H1 (cell line): ENCODE measurements around the gene LAMB3. TPM values are rescaled to one million over a fixed set of nuclear protein-coding genes. Genes with fewer than 3 reads are reported as not detected.

Source experiments
- CTCF ChIA-PET: fragments of 300-600 bp; sonication (Branson Sonifier 250); formaldehyde crosslinking; loops from one replicate; lab custom pipeline; 2021; ENCODE audit not compliant: partially characterized antibody; lab: Charles Lee
- POLR2A ChIA-PET: fragments of 300-600 bp; sonication (Branson Sonifier 250); formaldehyde crosslinking; loops from one replicate; lab custom pipeline; 2021; ENCODE audit warnings: inconsistent platforms; ENCODE audit not compliant: partially characterized antibody; lab: Charles Lee
- DNase-seq, 2 experiments: peaks; one replicate each; pipeline versions ENCODE4 v3.0.0 to v3.0.0-alpha.2; 2010 to 2022; ENCODE audit warnings: low spot score in 2 of 2, low read depth in 1 of 2, mixed read lengths in 1 of 2
- FAIRE-seq: peaks from 2 replicates; lab custom pipeline; 2011; peaks lifted over from hg19 to GRCh38; lab: Jason Lieb, UNC
- H2AFZ ChIP-seq: 2 replicates; pipeline ENCODE4 v1.8.1; 2012; ENCODE audit warnings: low read length, inconsistent platforms
- H2AK5ac ChIP-seq: 2 replicates; pipeline ENCODE4 v1.6.1; 2013; ENCODE audit warnings: low read depth, low read length
- H2BK120ac ChIP-seq: replicated peaks from 2 replicates; pipeline ENCODE3; 2013; ENCODE audit warnings: low read depth, low read length, inconsistent platforms
- H2BK12ac ChIP-seq: 2 replicates; pipeline ENCODE4 v1.6.1; 2013; ENCODE audit warnings: low read depth, low read length
- H2BK15ac ChIP-seq: 2 replicates; pipeline ENCODE4 v1.6.1; 2013; ENCODE audit warnings: low read length
- H2BK20ac ChIP-seq: 2 replicates; pipeline ENCODE4 v1.6.1; 2013; ENCODE audit warnings: low read length
- H2BK5ac ChIP-seq: 2 replicates; pipeline ENCODE4 v1.6.1; 2013; ENCODE audit warnings: low read depth, low read length
- H3K14ac ChIP-seq: 2 replicates; pipeline ENCODE4 v1.6.1; 2013; ENCODE audit warnings: inconsistent platforms; ENCODE audit not compliant: insufficient read length
- H3K18ac ChIP-seq: 2 replicates; pipeline ENCODE4 v1.6.1; 2013; ENCODE audit warnings: low read length; ENCODE audit errors: extremely low read depth
- H3K23ac ChIP-seq: 2 replicates; pipeline ENCODE4 v1.6.1; 2013; ENCODE audit warnings: inconsistent platforms; ENCODE audit not compliant: insufficient read length
- H3K23me2 ChIP-seq: 2 replicates; pipeline ENCODE4 v1.6.1; 2013; ENCODE audit warnings: low read depth, low read length
- H3K27ac ChIP-seq: 2 replicates; pipeline ENCODE4 v1.6.1; 2011; ENCODE audit warnings: low read depth, low read length, inconsistent platforms
- H3K27me3 ChIP-seq, 4 experiments: replicated peaks in 1 of 4; 1 replicate in 1 of 4; 2 replicates in 3 of 4; pipeline versions ENCODE4 v1.6.1 to v1.8.1; 2011 to 2013; ENCODE audit warnings: low read length in 3 of 4, mild to moderate bottlenecking in 3 of 4, inconsistent platforms in 2 of 4, mixed read lengths in 2 of 4, moderate library complexity in 1 of 4; ENCODE audit not compliant: control insufficient read depth in 3 of 4, insufficient read depth in 3 of 4; ENCODE audit errors: extremely low read depth in 1 of 4
- H3K36me3 ChIP-seq, 4 experiments: 2 replicates each; pipeline versions ENCODE4 v1.6.1 to v1.8.1; 2011 to 2013; ENCODE audit warnings: mild to moderate bottlenecking in 4 of 4, low read length in 3 of 4, moderate library complexity in 2 of 4, control low read depth in 1 of 4, inconsistent platforms in 1 of 4; ENCODE audit not compliant: insufficient read depth in 4 of 4, control insufficient read depth in 2 of 4
- H3K4ac ChIP-seq: replicated peaks from 2 replicates; pipeline ENCODE3; 2013; ENCODE audit warnings: low read length, low read depth, mixed read lengths, inconsistent platforms; ENCODE audit not compliant: insufficient read length
- H3K4me1 ChIP-seq, 4 experiments: replicated peaks in 1 of 4; 1 replicate in 1 of 4; 2 replicates in 3 of 4; pipeline versions ENCODE4 v1.6.1 to v1.8.1; 2011 to 2013; ENCODE audit warnings: low read length in 3 of 4, inconsistent platforms in 2 of 4, mixed read lengths in 1 of 4; ENCODE audit not compliant: insufficient read depth in 4 of 4, control insufficient read depth in 3 of 4
- H3K4me2 ChIP-seq, 2 experiments: 2 replicates each; pipeline versions ENCODE4 v1.6.1 to v1.8.1; 2011 to 2013; ENCODE audit warnings: low read depth in 2 of 2, low read length in 2 of 2, control low read depth in 1 of 2, inconsistent platforms in 1 of 2, mild to moderate bottlenecking in 1 of 2; ENCODE audit not compliant: insufficient read depth in 1 of 2
- H3K4me3 ChIP-seq, 4 experiments: fragments of 200-600, 300-600 bp in 1 of 4; sonication (generic), shearing (Covaris generic), sonication (Bioruptor Twin) in 1 of 4; 2 replicates each; pipeline versions ENCODE4 v1.5.1 to v1.8.1; 2011 to 2016; ENCODE audit warnings: low read length in 4 of 4, low read depth in 3 of 4, control low read depth in 2 of 4, inconsistent platforms in 2 of 4, mild to moderate bottlenecking in 2 of 4, mixed read lengths in 1 of 4, moderate library complexity in 1 of 4; ENCODE audit not compliant: insufficient read depth in 2 of 4; ENCODE audit errors: extremely low read depth in 1 of 4
- H3K56ac ChIP-seq: replicated peaks from 2 replicates; pipeline ENCODE3; 2013; ENCODE audit warnings: low read depth, mild to moderate bottlenecking, mixed read lengths, low read length, inconsistent platforms; ENCODE audit not compliant: insufficient read length
- H3K79me1 ChIP-seq: 2 replicates; pipeline ENCODE4 v1.6.1; 2013; ENCODE audit warnings: low read depth, low read length, control low read depth
- H3K79me2 ChIP-seq, 2 experiments: 2 replicates each; pipeline versions ENCODE4 v1.6.1 to v1.8.1; 2012 to 2013; ENCODE audit warnings: low read length in 2 of 2, mild to moderate bottlenecking in 2 of 2, inconsistent platforms in 1 of 2; ENCODE audit not compliant: insufficient read depth in 2 of 2, control insufficient read depth in 1 of 2
- H3K9ac ChIP-seq, 4 experiments: replicated peaks in 1 of 4; 1 replicate in 1 of 4; 2 replicates in 3 of 4; pipeline versions ENCODE4 v1.6.1 to v1.8.1; 2011 to 2013; ENCODE audit warnings: low read depth in 3 of 4, low read length in 3 of 4, control low read depth in 2 of 4, mild to moderate bottlenecking in 2 of 4, moderate library complexity in 2 of 4, inconsistent platforms in 1 of 4; ENCODE audit errors: extremely low read depth in 1 of 4
- H3K9me3 ChIP-seq, 2 experiments: 2 replicates each; pipeline versions ENCODE4 v1.6.1 to v1.8.1; 2012 to 2013; ENCODE audit warnings: mild to moderate bottlenecking in 2 of 2, moderate library complexity in 2 of 2, control low read depth in 1 of 2, inconsistent platforms in 1 of 2, low read depth in 1 of 2, low read length in 1 of 2, mixed read lengths in 1 of 2; ENCODE audit not compliant: insufficient read depth in 2 of 2
- H4K20me1 ChIP-seq, 2 experiments: replicated peaks in 1 of 2; 2 replicates each; pipeline versions ENCODE3 to v1.8.1; 2011 to 2013; ENCODE audit warnings: inconsistent platforms in 2 of 2, low read length in 2 of 2, mild to moderate bottlenecking in 1 of 2; ENCODE audit not compliant: insufficient read depth in 2 of 2, control insufficient read depth in 1 of 2
- H4K5ac ChIP-seq: 2 replicates; pipeline ENCODE4 v1.6.1; 2013; ENCODE audit warnings: low read length, low read depth, mixed read lengths, inconsistent platforms; ENCODE audit not compliant: insufficient read length
- H4K8ac ChIP-seq: 2 replicates; pipeline ENCODE4 v1.8.0; 2013; ENCODE audit warnings: mild to moderate bottlenecking, moderate library complexity, low read length, inconsistent platforms; ENCODE audit not compliant: insufficient read depth; ENCODE audit errors: extremely low read depth
- H4K91ac ChIP-seq: replicated peaks from 2 replicates; pipeline ENCODE3; 2013; ENCODE audit warnings: low read length, mixed read lengths, inconsistent platforms; ENCODE audit not compliant: insufficient read length
- CBX8 ChIP-seq: fragments of 300-800, 300-1000 bp; sonication (generic); IDR thresholded peaks from 2 replicates; pipeline ENCODE4 v1.7.1; 2016; ENCODE audit warnings: low read depth, low read length, borderline replicate concordance
- FOSL1 ChIP-seq: IDR thresholded peaks from 2 replicates; pipeline ENCODE4 v1.6.1; 2011; ENCODE audit warnings: mild to moderate bottlenecking, low read depth, low read length, moderate library complexity; ENCODE audit not compliant: insufficient read depth
- HDAC2 ChIP-seq, 2 experiments: fragments of 300-600 bp in 1 of 2; sonication (generic) in 1 of 2; IDR thresholded peaks; 2 replicates each; pipeline ENCODE4 v1.6.1; 2011 to 2012; ENCODE audit warnings: low read depth in 2 of 2, low read length in 2 of 2, mild to moderate bottlenecking in 2 of 2, moderate library complexity in 2 of 2, borderline replicate concordance in 1 of 2, inconsistent platforms in 1 of 2
- MAFK ChIP-seq: IDR thresholded peaks from 2 replicates; pipeline ENCODE4 v1.6.1; 2012; ENCODE audit warnings: low read depth, mild to moderate bottlenecking, improper control_type of control experiment, low read length
- NANOG ChIP-seq: IDR thresholded peaks from 2 replicates; pipeline ENCODE4 v1.6.1; 2011; ENCODE audit warnings: low read length, low read depth, mild to moderate bottlenecking, inconsistent platforms; ENCODE audit not compliant: insufficient read depth, poor library complexity, severe bottlenecking
- POU5F1 ChIP-seq: IDR thresholded peaks from 2 replicates; pipeline ENCODE4 v1.6.1; 2011; ENCODE audit warnings: low read depth, mild to moderate bottlenecking, low read length, moderate library complexity
- SIN3A ChIP-seq, 2 experiments: IDR thresholded peaks in 1 of 2; conservative IDR thresholded peaks in 1 of 2; 2 replicates each; pipeline ENCODE4 v1.6.1; 2011 to 2012; ENCODE audit warnings: low read length in 2 of 2, improper control_type of control experiment in 1 of 2, low read depth in 1 of 2, mild to moderate bottlenecking in 1 of 2
- SIRT6 ChIP-seq: IDR thresholded peaks from one replicate; pipeline ENCODE4 v1.7.1; 2012; ENCODE audit warnings: low read length, inconsistent platforms
- TAF1 ChIP-seq: IDR thresholded peaks from 2 replicates; pipeline ENCODE4 v1.6.1; 2011; ENCODE audit warnings: mild to moderate bottlenecking, low read depth, low read length
- WGBS, 2 experiments: shearing (Covaris generic) in 1 of 2; methylation state at CpG; one replicate each; pipeline versions ENCODE4 v1.1.6 to v1.1.7; 2013 to 2015; ENCODE audit warnings: low lambda C conversion rate in 2 of 2, mixed read lengths in 2 of 2, inconsistent platforms in 1 of 2, low coverage in 1 of 2, missing lambda C conversion rate in 1 of 2; ENCODE audit not compliant: insufficient replicate concordance in 2 of 2, insufficient coverage in 1 of 2, insufficient read length in 1 of 2; ENCODE audit errors: extremely low coverage in 1 of 2, missing lambda C conversion rate in 1 of 2; 5-methylcytosine and 5-hydroxymethylcytosine counted together
- polyA plus RNA-seq, 7 experiments: library from polyadenylated mRNA; depleted of rRNA in 3 of 7; stranded (reverse) in 5 of 7; unstranded in 2 of 7; fragments of >200 nt in 5 of 7; fragments of 200-250 nt in 2 of 7; gene quantifications; 1 replicate in 5 of 7; 2 replicates in 1 of 7; 4 replicates in 1 of 7; pipeline versions ENCODE4 v1.2.1 to v1.2.3, GENCODE V29; 2011 to 2013; ENCODE audit warnings: missing spikeins in 2 of 7, mixed read lengths in 2 of 7
- total RNA-seq: library from RNA; stranded (reverse); fragmentation: NEBNext Ultra II Directional; extraction: Animal tissue kit (Norgen Biotek cat#: 25700); gene quantifications from 2 replicates; pipeline ENCODE4 v1.2.1, GENCODE V29; 2021
- TF ChIP-seq, protein P1 (sequence below): IDR thresholded peaks from 2 replicates; pipeline ENCODE4 v1.6.1; 2011; ENCODE audit warnings: low read depth, mild to moderate bottlenecking, low read length; ENCODE audit not compliant: insufficient read depth

Gene LAMB3
- total and polyA plus RNA-seq, 2 of the 8 experiments (the other 6 are each of a cell fraction or from before 2014, with no cell fraction given): 0.45 to 0.50 TPM

DNA sequence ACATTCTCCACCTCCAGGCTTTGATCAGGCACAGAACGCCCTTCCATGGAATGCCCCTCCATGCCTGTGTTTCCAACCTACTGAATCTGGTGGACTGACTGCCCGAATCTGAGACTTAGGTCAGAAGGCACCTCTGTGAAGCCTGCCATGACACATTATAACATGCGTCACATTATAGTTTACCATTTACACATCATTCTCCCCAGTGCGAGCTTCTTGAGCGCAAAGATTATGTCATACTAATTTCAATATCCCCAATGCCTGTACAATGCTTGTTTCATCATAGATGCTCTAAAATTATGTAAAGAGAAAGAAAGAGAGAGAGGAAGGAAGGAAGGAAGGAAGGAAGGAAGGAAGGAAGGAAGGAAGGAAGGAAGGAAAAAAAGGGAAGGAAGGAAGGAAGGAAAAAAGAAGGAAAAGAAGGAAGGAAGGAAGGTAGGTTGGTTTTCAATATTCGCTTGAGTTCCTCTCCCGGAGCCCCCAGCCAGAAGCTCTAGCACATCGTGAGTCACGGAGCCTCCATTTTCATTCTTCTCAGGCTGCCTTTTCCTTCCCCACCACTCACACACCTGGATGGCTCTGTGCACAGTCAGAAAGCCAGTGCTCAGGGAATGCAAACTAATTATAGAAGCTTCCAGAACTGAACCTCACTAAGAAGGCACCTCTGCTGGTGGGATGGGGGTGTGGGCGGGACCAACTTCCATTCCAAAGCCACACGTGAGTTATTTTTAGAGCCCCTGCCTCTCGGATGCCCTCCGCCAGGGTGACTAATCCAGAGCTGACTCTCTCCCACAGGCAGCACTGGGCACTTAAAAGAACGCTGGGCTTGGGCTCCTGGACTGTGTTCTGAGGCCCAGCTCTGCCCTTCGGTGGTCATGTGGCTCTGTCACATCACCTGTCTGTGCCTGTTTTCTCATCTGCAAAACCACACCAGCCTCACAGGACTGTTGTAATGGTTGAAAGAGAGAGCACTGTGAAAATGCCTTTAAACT is 27.4 kb downstream of the LAMB3 start:
- no peak overlapping the region for H3K27ac ChIP-seq
- H4K8ac ChIP-seq: no peak overlapping the region
- no peak overlapping the region for H2BK15ac ChIP-seq
- TF ChIP-seq TAF1: no peak
- no peak for TF ChIP-seq NANOG
- no peak for TF ChIP-seq FOSL1
- TF ChIP-seq SIRT6: no peak
- TF ChIP-seq SIN3A (conservative IDR thresholded peaks at IDR 0.05 in 1 of 2, IDR thresholded peaks at IDR 0.05 in 1 of 2; ENCODE audit: low read depth in 1 of 2, low read length in 2 of 2): no peak
- no peak for TF ChIP-seq MAFK
- no peak for TF ChIP-seq POU5F1
- TF ChIP-seq CBX8: no peak
- TF ChIP-seq, protein P1, sequence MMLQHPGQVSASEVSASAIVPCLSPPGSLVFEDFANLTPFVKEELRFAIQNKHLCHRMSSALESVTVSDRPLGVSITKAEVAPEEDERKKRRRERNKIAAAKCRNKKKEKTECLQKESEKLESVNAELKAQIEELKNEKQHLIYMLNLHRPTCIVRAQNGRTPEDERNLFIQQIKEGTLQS: no peak
- TF ChIP-seq HDAC2 (IDR thresholded peaks at IDR 0.05; ENCODE audit: borderline replicate concordance in 1 of 2, low read depth in 2 of 2, low read length in 2 of 2): no peak

More for the DNA sequence above, 27.4 kb downstream of the LAMB3 start:
- peaks cover 0 to 8% (median 3%) of the 10 kb centered on the region in 4 experiments; a peak in 3 of 7 replicates for H3K4me1 ChIP-seq
- H3K56ac ChIP-seq: no peak overlapping the region
- no peak overlapping the region for H2AFZ ChIP-seq
- H4K91ac ChIP-seq: no peak overlapping the region
- H2AK5ac ChIP-seq: no peak overlapping the region
- no peak overlapping the region for H3K4me3 ChIP-seq
- H3K4me2 ChIP-seq: no peak overlapping the region
- 88% methylated on average over 15 of the region's 15 CpGs; no CpG with 5 or more reads in 1 of the 2 experiments for whole genome bisulfite sequencing, 2 experiments
- H2BK120ac ChIP-seq: no peak overlapping the region
- H3K23ac ChIP-seq: no peak overlapping the region
- ChIA-PET CTCF (interaction anchor here (0.6 to 11.4 kb wide), 14 partner anchors 14 to 1994 kb away, joined by 3 to 365 read pairs (median 5); partner anchors contain the start of gene CAMK1G), POLR2A (no interaction called here)
- no peaks in the 10 kb centered on the region for H3K79me2 ChIP-seq
- no peak overlapping the region for H3K4ac ChIP-seq
- H3K79me1 ChIP-seq: no peaks in the 10 kb centered on the region
- no peaks in the 10 kb centered on the region for H3K36me3 ChIP-seq
- H2BK20ac ChIP-seq: no peak overlapping the region
- no peaks in the 10 kb centered on the region for H3K23me2 ChIP-seq
- H2BK12ac ChIP-seq: no peak overlapping the region
- no peaks in the 10 kb centered on the region for H3K9me3 ChIP-seq
- no peak for FAIRE-seq
- no peaks in the 10 kb centered on the region for H3K27me3 ChIP-seq
- no peak overlapping the region for H3K9ac ChIP-seq
- no peak overlapping the region for H2BK5ac ChIP-seq
- no peak overlapping the region for H3K18ac ChIP-seq
- H4K5ac ChIP-seq: no peak overlapping the region
- no peaks in the 10 kb centered on the region for H4K20me1 ChIP-seq
- no peak for DNase-seq
- no peak overlapping the region for H3K14ac ChIP-seq
